ENCODE data around the gene DEDD. TPM values are rescaled to one million over a fixed set of nuclear protein-coding genes. Genes with fewer than 3 reads are reported as not detected.

The DEDD gene
- total and polyA plus RNA-seq, 10 of the 15 experiments (the other 5 are each of a cell fraction or from before 2014, with no cell fraction given) = 13.6 to 33.9 (median 30.3) TPM

GRCh38 chr1:161162052-161162451, 29.6 kb upstream of the DEDD start (continued):
- TF ChIP-seq ZNF687 (IDR thresholded peaks at IDR 0.05) (no peak), CHD1 (IDR thresholded peaks at IDR 0.05; ENCODE audit: low read depth, low read length) (no peak)

GRCh38 chr1:161161652-161162051, 29.2 kb upstream of the DEDD start:
- peaks cover 0 to 16% of the 10 kb centered on the region in 2 experiments; a peak in 3 of 4 replicates for H3K36me3 ChIP-seq (ENCODE audit: control insufficient read depth in 2 of 2, insufficient read depth in 2 of 2, low read length in 1 of 2)
- no peak for ATAC-seq
- H3K4me3 ChIP-seq = no peak overlapping the region
- POLR2A ChIA-PET = no interaction called here
- H2AFZ ChIP-seq (ENCODE audit: control insufficient read depth, low read depth, low read length) = no peak overlapping the region
- TF ChIP-seq EZH2 (IDR thresholded peaks at IDR 0.05; ENCODE audit: borderline replicate concordance, control insufficient read depth, low read depth, low read length) (no peak), ZNF687 (IDR thresholded peaks at IDR 0.05) (no peak)
- in situ Hi-C loops (cut with MboI) = no loop called here
- H4K20me1 ChIP-seq (ENCODE audit: control insufficient read depth, insufficient read depth) = no peaks in the 10 kb centered on the region
- SMC1A ChIA-PET (ENCODE audit: uncharacterized antibody, unreplicated experiment) = interaction anchor here (0.9 to 1.1 kb wide), 2 partner anchors 14 to 55 kb away, joined by 3 read pairs; no protein-coding TSS in a partner anchor
- 76% methylated on average over 5 of the region's 5 CpGs for WGBS (ENCODE audit: insufficient coverage, insufficient replicate concordance, low lambda C conversion rate, missing lambda C conversion rate)
- H3K4me1 ChIP-seq (ENCODE audit: control insufficient read depth, insufficient read depth, low read length) = peaks cover 15% of the 10 kb centered on the region
- intact Hi-C loops (cut with micrococcal nuclease; ENCODE audit: unreplicated experiment) = no loop called here
- no peak overlapping the region for H3K27ac ChIP-seq (ENCODE audit: control insufficient read depth, insufficient read depth)
- no peak for FAIRE-seq
- H3K9me3 ChIP-seq (replicated peaks; ENCODE audit: control insufficient read depth, insufficient read depth, low read length) = no peaks in the 10 kb centered on the region
- CTCF ChIA-PET = interaction anchor here (0.8 to 1.4 kb wide), 4 partner anchors 19 to 220 kb away, joined by 3 to 7 read pairs (median 4); partner anchors contain the start of genes DEDD and TOMM40L
- H3K79me2 ChIP-seq (ENCODE audit: control insufficient read depth, insufficient read depth, low read length) = peaks cover 8% of the 10 kb centered on the region
- no peak overlapping the region for H3K9ac ChIP-seq (ENCODE audit: control insufficient read depth, insufficient read depth, low read length)
- no peaks in the 10 kb centered on the region for H3K27me3 ChIP-seq (replicated peaks in 1 of 2; ENCODE audit: control insufficient read depth in 2 of 2, insufficient read depth in 2 of 2, low read length in 1 of 2)
- no peak overlapping the region for H3K4me2 ChIP-seq (ENCODE audit: control insufficient read depth, insufficient read depth)
- RAD21 ChIA-PET (ENCODE audit: unreplicated experiment) = interaction anchor here (0.8 to 1.1 kb wide), 3 partner anchors 171 to 223 kb away, joined by 3 to 5 read pairs (median 3); no protein-coding TSS in a partner anchor
- no peak for DNase-seq (ENCODE audit: low read depth, low spot score)
- no TSS peak for BruUV-seq (replicated peaks)

All from GM12878 (cell line).